Measurements from ENCODE around the gene HPS3.

Gene HPS3

DNA sequence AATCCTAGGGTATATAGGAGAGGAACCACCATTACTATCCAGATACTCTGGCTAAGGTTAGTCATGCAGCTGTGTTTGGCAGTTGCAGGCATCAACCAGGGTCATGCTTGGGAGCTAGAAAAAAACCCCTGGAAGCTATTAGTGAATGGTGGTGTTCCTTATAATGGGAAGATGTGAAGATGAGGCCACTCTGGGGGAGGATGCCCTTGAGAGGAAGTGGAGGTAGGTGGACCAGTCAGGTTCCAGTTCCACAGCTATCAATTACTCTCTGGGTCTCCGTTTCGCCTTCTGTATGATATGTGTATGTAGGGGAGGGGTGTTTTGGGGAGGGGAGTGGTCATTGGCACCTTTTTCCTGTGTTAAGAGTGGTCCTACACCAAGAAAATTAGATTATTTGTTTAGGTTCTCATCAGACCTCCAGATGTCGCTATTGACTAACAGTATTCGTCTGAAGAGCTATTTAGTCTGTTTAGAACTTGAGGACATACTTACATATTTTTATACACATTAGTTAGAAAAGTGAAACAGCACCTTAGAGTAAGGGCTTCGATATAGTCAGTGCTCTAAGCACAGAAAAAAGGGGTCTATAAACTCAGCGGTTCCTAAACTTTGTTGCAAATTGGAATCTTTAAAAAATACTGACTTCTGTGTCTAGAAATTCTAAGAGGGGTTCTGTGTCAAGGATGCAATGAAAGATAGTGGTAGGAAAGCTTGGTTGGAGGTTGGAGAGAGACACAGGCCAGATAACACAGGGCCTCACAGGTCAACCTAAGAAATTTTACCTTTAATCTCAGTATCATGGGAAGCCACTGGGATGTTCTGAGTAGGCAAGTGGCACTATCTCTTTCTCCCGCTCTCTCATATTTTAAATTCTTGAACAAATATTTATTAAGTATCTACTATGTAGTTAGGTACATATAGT lies 9.1 kb upstream of the HPS3 start:
- Histone ChIP-seq H3K27ac (ENCODE audit: low read depth, low read length) (no peak overlapping the region), H3K36me3 (ENCODE audit: control insufficient read depth, insufficient read depth, low read length) (no peaks in the 10 kb centered on the region), H3K9ac (ENCODE audit: low read depth, low read length) (no peak overlapping the region), H3K4me3 (ENCODE audit: low read depth, low read length) (no peak overlapping the region), H3K9me3 (ENCODE audit: control insufficient read depth, insufficient read depth, low read length) (no peaks in the 10 kb centered on the region), H3K4me1 (ENCODE audit: control insufficient read depth, insufficient read depth, low read length) (no peaks in the 10 kb centered on the region), H3K27me3 (ENCODE audit: control insufficient read depth, insufficient read depth, low read length) (no peaks in the 10 kb centered on the region)

DNA sequence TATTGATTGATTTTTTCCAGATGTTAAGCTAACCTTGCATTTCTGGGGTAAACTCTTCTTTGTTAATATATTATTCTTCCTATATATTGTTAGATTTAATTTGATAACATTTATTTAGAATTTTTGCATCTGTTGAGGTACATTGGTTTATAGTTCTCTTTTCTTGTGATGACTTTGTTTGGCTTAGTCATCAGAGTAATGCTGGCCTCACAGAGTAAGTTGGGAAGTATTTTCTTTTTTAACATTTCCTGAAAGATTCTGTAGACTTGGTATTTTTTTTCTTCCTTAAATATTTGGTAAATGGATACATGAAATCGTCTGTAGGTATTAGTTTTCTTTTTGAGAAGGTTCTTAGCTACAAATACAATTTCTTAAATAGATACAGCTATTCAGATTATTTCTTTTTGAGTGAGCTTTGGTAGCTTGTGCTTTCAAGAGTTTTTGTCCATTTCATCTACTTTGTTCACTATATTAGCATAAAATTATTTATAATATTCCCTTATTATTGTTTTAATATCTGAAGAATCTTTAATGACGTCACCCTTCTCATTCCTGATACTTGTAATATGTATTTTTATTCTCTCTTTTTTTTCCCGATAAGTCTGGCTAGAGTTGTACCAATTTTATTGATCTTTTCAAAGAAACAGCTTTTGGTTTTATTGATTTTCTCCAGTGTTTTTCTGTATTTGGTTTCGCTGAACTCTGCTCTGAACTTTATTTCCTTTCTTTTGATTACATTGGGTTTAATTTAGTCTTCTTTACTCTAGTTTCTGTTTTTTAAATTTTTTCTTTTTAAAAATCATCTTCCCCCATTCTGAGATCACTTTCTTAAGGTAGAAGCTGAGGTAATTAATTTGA lies 6.5 kb upstream of the HPS3 start:
- Histone ChIP-seq H3K9me3 (ENCODE audit: control insufficient read depth, insufficient read depth, low read length) (no peaks in the 10 kb centered on the region), H3K9ac (ENCODE audit: low read depth, low read length) (no peak overlapping the region), H3K36me3 (ENCODE audit: control insufficient read depth, insufficient read depth, low read length) (no peaks in the 10 kb centered on the region)

DNA sequence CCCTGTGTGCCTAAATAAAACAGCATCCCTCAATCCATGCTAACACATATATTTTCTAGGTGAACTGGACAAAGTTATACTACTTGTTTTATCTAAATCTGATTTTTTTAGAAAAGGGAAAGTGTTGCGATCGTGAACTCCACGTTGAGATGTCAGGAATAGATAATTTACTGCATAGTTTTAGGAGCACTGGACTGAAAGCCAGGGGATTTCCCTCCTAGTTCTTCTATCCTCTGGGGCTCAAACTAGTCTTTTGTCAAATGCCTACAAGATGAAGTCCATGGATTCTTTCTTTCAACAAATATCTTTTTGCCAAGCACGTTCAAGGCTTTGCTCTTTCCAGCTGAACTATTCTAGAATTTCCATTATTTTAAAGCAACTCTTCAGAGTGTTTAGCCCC lies 617 bp upstream of the HPS3 start:
- Histone ChIP-seq H3K9ac (ENCODE audit: low read depth, low read length) (no peak overlapping the region), H3K9me3 (ENCODE audit: control insufficient read depth, insufficient read depth, low read length) (no peaks in the 10 kb centered on the region), H3K27me3 (ENCODE audit: control insufficient read depth, insufficient read depth, low read length) (no peaks in the 10 kb centered on the region; the same call in 1 of the 2 replicates), H3K36me3 (ENCODE audit: control insufficient read depth, insufficient read depth, low read length) (0 out of 2 replicates have a peak, but pooled peaks cover 10% of the 10 kb centered on the region), H3K4me1 (ENCODE audit: control insufficient read depth, insufficient read depth, low read length) (peaks cover 24% of the 10 kb centered on the region), H3K27ac (ENCODE audit: low read depth, low read length) (no peak overlapping the region), H3K4me3 (ENCODE audit: low read depth, low read length) (peak overlapping the region; percentile 78)

More for the DNA sequence above, 6.5 kb upstream of the HPS3 start:
- no peaks in the 10 kb centered on the region; the same call in 1 of the 2 replicates for H3K27me3 ChIP-seq (ENCODE audit: control insufficient read depth, insufficient read depth, low read length)
- no peak overlapping the region for H3K4me3 ChIP-seq (ENCODE audit: low read depth, low read length)
- no peak overlapping the region for H3K27ac ChIP-seq (ENCODE audit: low read depth, low read length)
- no peaks in the 10 kb centered on the region for H3K4me1 ChIP-seq (ENCODE audit: control insufficient read depth, insufficient read depth, low read length)

DNA sequence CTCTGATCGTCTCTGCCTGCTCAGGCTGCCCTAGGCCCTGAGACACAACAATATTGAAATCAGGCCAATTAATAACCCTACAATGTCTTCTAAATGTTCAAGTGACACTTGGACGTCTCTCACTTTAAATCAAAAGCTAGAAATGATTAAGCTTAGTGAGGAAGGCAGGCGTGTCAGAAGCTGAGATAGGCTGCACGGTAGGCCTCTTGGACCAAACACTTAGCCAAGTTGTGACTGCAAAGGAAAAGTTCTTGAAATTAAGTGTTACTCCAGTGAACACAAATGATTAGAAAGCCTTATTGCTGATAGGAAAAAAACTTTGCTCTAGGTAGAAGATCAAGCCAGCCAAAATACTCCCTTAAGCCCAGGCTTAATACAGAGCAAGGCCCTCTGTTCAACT lies 2.2 kb downstream of the HPS3 start:
- Histone ChIP-seq H3K27ac (ENCODE audit: low read depth, low read length) (no peak overlapping the region), H3K9me3 (ENCODE audit: control insufficient read depth, insufficient read depth, low read length) (no peaks in the 10 kb centered on the region), H3K4me1 (ENCODE audit: control insufficient read depth, insufficient read depth, low read length) (peaks cover 33% of the 10 kb centered on the region), H3K36me3 (ENCODE audit: control insufficient read depth, insufficient read depth, low read length) (0 out of 2 replicates have a peak, but pooled peaks cover 13% of the 10 kb centered on the region), H3K4me3 (ENCODE audit: low read depth, low read length) (peak overlapping the region; percentile 78; the same call in 1 of the 2 replicates), H3K27me3 (ENCODE audit: control insufficient read depth, insufficient read depth, low read length) (no peaks in the 10 kb centered on the region; the same call in 1 of the 2 replicates), H3K9ac (ENCODE audit: low read depth, low read length) (no peak overlapping the region)

DNA sequence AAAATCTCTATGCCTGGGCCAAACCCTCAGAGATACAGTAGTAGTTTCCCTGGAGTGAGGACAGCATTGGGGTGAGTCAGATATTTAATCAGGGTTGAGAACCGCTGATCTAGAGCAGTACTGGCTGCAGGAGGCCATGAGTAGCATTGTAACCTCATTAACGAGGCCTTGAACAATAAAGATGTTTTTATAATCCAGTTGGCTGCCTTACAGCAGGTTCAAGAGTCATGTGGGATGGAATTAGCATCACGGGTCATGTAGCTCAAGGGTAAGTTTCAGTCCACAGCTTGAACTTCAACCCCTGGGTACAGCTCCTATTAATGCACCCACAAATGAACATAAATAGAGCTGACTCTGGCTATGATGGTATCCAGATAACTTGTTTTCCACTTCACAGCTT lies 5.1 kb downstream of the HPS3 start:
- Histone ChIP-seq H3K27ac (ENCODE audit: low read depth, low read length) (peak overlapping the region; percentile 28), H3K4me3 (ENCODE audit: low read depth, low read length) (no peak overlapping the region), H3K4me1 (ENCODE audit: control insufficient read depth, insufficient read depth, low read length) (peaks cover 35% of the 10 kb centered on the region), H3K9me3 (ENCODE audit: control insufficient read depth, insufficient read depth, low read length) (no peaks in the 10 kb centered on the region), H3K27me3 (ENCODE audit: control insufficient read depth, insufficient read depth, low read length) (no peaks in the 10 kb centered on the region), H3K9ac (ENCODE audit: low read depth, low read length) (no peak overlapping the region), H3K36me3 (ENCODE audit: control insufficient read depth, insufficient read depth, low read length) (0 out of 2 replicates have a peak, but pooled peaks cover 13% of the 10 kb centered on the region)

DNA sequence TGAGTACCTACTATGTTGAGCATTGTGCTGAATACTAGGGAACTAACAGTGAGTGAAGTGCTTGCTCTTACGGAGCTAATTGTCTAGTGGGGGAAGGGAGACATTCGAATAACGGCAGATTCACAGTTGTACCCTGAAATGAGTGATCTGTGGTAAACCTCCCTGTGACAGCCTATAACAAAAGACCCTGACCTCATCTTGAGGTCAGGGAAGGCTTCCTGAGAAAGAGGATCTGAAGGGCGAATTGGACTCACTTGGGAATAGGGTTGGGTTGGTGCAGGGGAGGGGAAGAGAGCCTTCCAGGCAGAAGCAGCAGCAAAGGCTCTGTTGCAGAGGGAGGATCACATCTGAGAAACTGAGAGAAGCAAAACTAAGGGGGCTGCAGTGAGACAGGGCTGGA lies 13.2 kb downstream of the HPS3 start:
- H3K27ac ChIP-seq (ENCODE audit: low read depth, low read length): no peak overlapping the region
- no peaks in the 10 kb centered on the region for H3K27me3 ChIP-seq (ENCODE audit: control insufficient read depth, insufficient read depth, low read length)
- H3K9me3 ChIP-seq (ENCODE audit: control insufficient read depth, insufficient read depth, low read length): no peaks in the 10 kb centered on the region
- no peak overlapping the region for H3K9ac ChIP-seq (ENCODE audit: low read depth, low read length)
- no peak overlapping the region for H3K4me3 ChIP-seq (ENCODE audit: low read depth, low read length)
- peaks cover 10% of the 10 kb centered on the region; the same call in 1 of the 2 replicates for H3K4me1 ChIP-seq (ENCODE audit: control insufficient read depth, insufficient read depth, low read length)
- H3K36me3 ChIP-seq (ENCODE audit: control insufficient read depth, insufficient read depth, low read length): peaks cover 61% of the 10 kb centered on the region

DNA sequence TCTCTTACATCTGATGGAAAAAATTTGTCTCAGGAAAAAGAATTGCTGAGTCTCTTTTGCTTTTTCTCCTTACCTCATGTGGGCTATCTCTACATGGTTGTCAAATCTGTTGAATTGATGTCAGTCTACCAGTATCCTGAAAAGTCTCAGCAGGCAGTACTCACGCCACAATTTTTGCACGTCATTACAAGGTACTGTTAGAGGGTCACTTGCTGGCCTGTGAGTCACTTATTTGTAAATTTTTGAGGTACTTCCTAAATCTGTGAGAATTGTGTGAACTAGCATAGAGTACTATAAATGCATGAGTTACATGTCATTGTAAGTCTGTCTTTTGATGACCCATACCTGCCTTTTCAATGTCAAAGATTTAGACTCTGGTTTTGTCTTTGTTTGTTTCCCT lies 15.9 kb downstream of the HPS3 start:
- Histone ChIP-seq H3K4me3 (ENCODE audit: low read depth, low read length) (no peak overlapping the region), H3K4me1 (ENCODE audit: control insufficient read depth, insufficient read depth, low read length) (no peaks in the 10 kb centered on the region), H3K9me3 (ENCODE audit: control insufficient read depth, insufficient read depth, low read length) (no peaks in the 10 kb centered on the region), H3K36me3 (ENCODE audit: control insufficient read depth, insufficient read depth, low read length) (peaks cover 74% of the 10 kb centered on the region), H3K9ac (ENCODE audit: low read depth, low read length) (no peak overlapping the region), H3K27me3 (ENCODE audit: control insufficient read depth, insufficient read depth, low read length) (no peaks in the 10 kb centered on the region), H3K27ac (ENCODE audit: low read depth, low read length) (no peak overlapping the region)

DNA sequence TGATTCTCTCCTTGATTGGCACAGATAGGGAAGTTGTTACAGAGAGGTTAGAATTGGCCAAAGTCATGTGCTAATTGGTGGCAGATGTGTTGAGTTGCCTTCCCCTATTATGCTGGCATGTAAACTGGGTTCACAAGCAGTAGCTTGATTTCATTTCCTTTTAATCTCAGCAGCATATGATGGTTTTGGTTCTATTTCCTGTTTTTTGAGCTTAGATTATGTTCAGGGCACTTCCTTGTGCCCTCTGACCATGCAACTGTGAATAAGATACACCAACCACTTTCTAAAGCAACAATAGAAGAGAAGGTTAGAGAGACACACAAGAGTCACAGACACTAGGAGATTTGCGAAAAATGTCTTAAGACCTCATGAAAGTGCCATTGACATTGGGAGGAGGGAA lies 16.5 kb downstream of the HPS3 start:
- Histone ChIP-seq H3K9ac (ENCODE audit: low read depth, low read length) (no peak overlapping the region), H3K9me3 (ENCODE audit: control insufficient read depth, insufficient read depth, low read length) (no peaks in the 10 kb centered on the region), H3K4me1 (ENCODE audit: control insufficient read depth, insufficient read depth, low read length) (no peaks in the 10 kb centered on the region), H3K36me3 (ENCODE audit: control insufficient read depth, insufficient read depth, low read length) (peaks cover 76% of the 10 kb centered on the region), H3K4me3 (ENCODE audit: low read depth, low read length) (no peak overlapping the region), H3K27me3 (ENCODE audit: control insufficient read depth, insufficient read depth, low read length) (no peaks in the 10 kb centered on the region), H3K27ac (ENCODE audit: low read depth, low read length) (no peak overlapping the region)

DNA sequence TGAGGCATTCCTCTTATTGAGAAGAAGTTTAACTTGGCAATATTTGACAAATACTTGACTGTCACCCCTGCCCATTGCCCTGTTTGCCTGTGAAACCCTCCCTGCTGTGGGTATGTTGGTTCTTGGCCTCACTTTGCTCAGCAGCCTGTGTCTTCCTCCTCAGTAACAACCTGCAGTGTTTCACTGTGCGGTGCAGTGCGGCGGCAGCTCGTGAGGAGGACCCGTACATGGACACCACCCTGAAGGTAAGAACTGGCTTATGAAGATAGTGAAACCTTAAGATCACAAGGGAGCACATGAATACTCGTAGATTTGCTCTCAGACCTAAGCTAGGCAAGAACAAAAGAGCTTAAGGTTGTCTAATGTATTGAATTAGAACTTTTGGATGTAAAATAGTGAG lies 21.0 kb downstream of the HPS3 start:
- Histone ChIP-seq H3K36me3 (ENCODE audit: control insufficient read depth, insufficient read depth, low read length) (peaks cover 83% of the 10 kb centered on the region), H3K27me3 (ENCODE audit: control insufficient read depth, insufficient read depth, low read length) (no peaks in the 10 kb centered on the region), H3K4me1 (ENCODE audit: control insufficient read depth, insufficient read depth, low read length) (0 out of 2 replicates have a peak, but pooled peaks cover 3% of the 10 kb centered on the region), H3K9me3 (ENCODE audit: control insufficient read depth, insufficient read depth, low read length) (no peaks in the 10 kb centered on the region), H3K9ac (ENCODE audit: low read depth, low read length) (no peak overlapping the region), H3K4me3 (ENCODE audit: low read depth, low read length) (no peak overlapping the region), H3K27ac (ENCODE audit: low read depth, low read length) (no peak overlapping the region)

DNA sequence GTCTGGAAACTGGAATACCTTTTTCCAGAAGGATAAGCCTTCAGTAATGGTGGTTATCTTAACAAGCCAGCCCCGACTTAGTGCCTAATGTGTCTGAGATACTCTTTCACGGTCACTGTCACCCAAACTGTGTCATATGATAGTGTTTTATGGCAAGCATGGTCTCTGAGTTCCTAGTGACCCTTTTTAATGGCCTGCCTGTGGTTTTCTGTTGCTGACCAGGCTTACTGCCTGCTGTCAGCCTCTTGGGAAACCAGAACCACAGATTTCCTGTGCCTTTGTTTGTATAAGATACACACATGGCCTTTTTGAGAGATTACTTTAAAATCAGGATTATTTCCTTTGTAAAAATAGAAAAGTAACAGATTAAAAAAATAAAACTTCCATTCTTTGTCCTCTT lies 22.4 kb downstream of the HPS3 start:
- H3K4me1 ChIP-seq (ENCODE audit: control insufficient read depth, insufficient read depth, low read length): 0 out of 2 replicates have a peak, but pooled peaks cover 3% of the 10 kb centered on the region
- H3K9ac ChIP-seq (ENCODE audit: low read depth, low read length): no peak overlapping the region
- H3K27ac ChIP-seq (ENCODE audit: low read depth, low read length): no peak overlapping the region
- H3K4me3 ChIP-seq (ENCODE audit: low read depth, low read length): no peak overlapping the region
- peaks cover 84% of the 10 kb centered on the region for H3K36me3 ChIP-seq (ENCODE audit: control insufficient read depth, insufficient read depth, low read length)
- no peaks in the 10 kb centered on the region for H3K27me3 ChIP-seq (ENCODE audit: control insufficient read depth, insufficient read depth, low read length)
- H3K9me3 ChIP-seq (ENCODE audit: control insufficient read depth, insufficient read depth, low read length): no peaks in the 10 kb centered on the region
